GM12878 (cell line): ENCODE measurements around the gene ETS1. TPM values are rescaled to one million over a fixed set of nuclear protein-coding genes. Genes with fewer than 3 reads are reported as not detected.
A peak's percentile ranks its signal among the peaks of the same experiment; 100 is the strongest.

Experiments
- ATAC-seq: fragments of 200-7000 bp; cut with Tn5 transposase; 3 replicates; pipeline ENCODE4 v1.9.1; 2020; ENCODE audit warnings: mild to moderate bottlenecking, moderate library complexity
- BruUV-seq: library from RNA; stranded (reverse); fragments of 400-500 nt; replicated peaks from 2 replicates; lab custom pipeline; 2021; lab: Mats Ljungman, UMichigan
- CTCF ChIA-PET: fragments of 300-600 bp; sonication (Branson Sonifier 250); formaldehyde crosslinking; extraction: SDS; loops from one replicate; lab custom pipeline; 2021; ENCODE audit warnings: inconsistent platforms; lab: Yijun Ruan, JAX
- POLR2A ChIA-PET: fragments of 350-600 bp; formaldehyde crosslinking; extraction: SDS; loops from one replicate; lab custom pipeline; 2021; ENCODE audit warnings: inconsistent platforms; lab: Charles Lee
- RAD21 ChIA-PET: fragments of 300-600 bp; sonication (Branson Sonifier 250); formaldehyde crosslinking; loops from one replicate; lab custom pipeline; 2023; ENCODE audit warnings: antibody characterized with exemption; ENCODE audit not compliant: unreplicated experiment; lab: Charles Lee
- SMC1A ChIA-PET: fragments of 300-600 bp; sonication (Branson Sonifier 250); formaldehyde crosslinking; loops from one replicate; lab custom pipeline; 2023; ENCODE audit not compliant: unreplicated experiment, uncharacterized antibody; lab: Charles Lee
- DNase-seq: peaks from one replicate; pipeline ENCODE4 v3.0.0-alpha.2; 2011; ENCODE audit warnings: low read depth, low spot score
- FAIRE-seq: peaks from 3 replicates; lab custom pipeline; 2011; peaks lifted over from hg19 to GRCh38; lab: Jason Lieb, UNC
- H2AFZ ChIP-seq: 2 replicates; pipeline ENCODE4 v1.6.0; 2011; ENCODE audit warnings: low read depth, low read length, control low read depth; ENCODE audit not compliant: control insufficient read depth
- H3K27ac ChIP-seq: 2 replicates; pipeline ENCODE4 v1.5.1; 2011; ENCODE audit warnings: control low read depth; ENCODE audit not compliant: control insufficient read depth, insufficient read depth
- H3K27me3 ChIP-seq, 2 experiments: replicated peaks in 1 of 2; 2 replicates each; pipeline versions ENCODE4 v1.6.0 to v1.6.1; 2011; ENCODE audit warnings: low read length in 1 of 2; ENCODE audit not compliant: control insufficient read depth in 2 of 2, insufficient read depth in 2 of 2
- H3K36me3 ChIP-seq, 2 experiments: 2 replicates each; pipeline ENCODE4 v1.5.1; 2011; ENCODE audit warnings: low read length in 1 of 2; ENCODE audit not compliant: control insufficient read depth in 2 of 2, insufficient read depth in 2 of 2
- H3K4me1 ChIP-seq: 2 replicates; pipeline ENCODE4 v1.6.1; 2011; ENCODE audit warnings: mild to moderate bottlenecking, low read length, moderate library complexity, mixed read lengths; ENCODE audit not compliant: control insufficient read depth, insufficient read depth
- H3K4me2 ChIP-seq: 2 replicates; pipeline ENCODE4 v1.6.0; 2011; ENCODE audit warnings: control low read depth; ENCODE audit not compliant: control insufficient read depth, insufficient read depth
- H3K4me3 ChIP-seq: fragments of 200-600 bp; sonication (generic); 2 replicates; pipeline ENCODE4 v1.5.1; 2016
- H3K79me2 ChIP-seq: 2 replicates; pipeline ENCODE4 v1.6.0; 2011; ENCODE audit warnings: low read length; ENCODE audit not compliant: control insufficient read depth, insufficient read depth
- H3K9ac ChIP-seq: 2 replicates; pipeline ENCODE4 v1.8.0; 2011; ENCODE audit warnings: low read length, control low read depth, mixed read lengths; ENCODE audit not compliant: control insufficient read depth, insufficient read depth
- H3K9me3 ChIP-seq: replicated peaks from 3 replicates; pipeline ENCODE4 v1.5.1; 2011; ENCODE audit warnings: mild to moderate bottlenecking, low read length; ENCODE audit not compliant: control insufficient read depth, insufficient read depth
- H4K20me1 ChIP-seq: 2 replicates; pipeline ENCODE4 v1.6.0; 2011; ENCODE audit not compliant: control insufficient read depth, insufficient read depth
- BACH1 ChIP-seq: fragments of 450-650 bp; IDR thresholded peaks from 2 replicates; pipeline ENCODE4 v1.6.1; 2017; ENCODE audit warnings: mild to moderate bottlenecking, borderline replicate concordance
- CEBPB ChIP-seq, 2 experiments: fragments of 150-350 bp in 1 of 2; IDR thresholded peaks; 2 replicates each; pipeline ENCODE4 v1.6.1; 2012 to 2014; ENCODE audit warnings: low read depth in 2 of 2, low read length in 2 of 2, borderline replicate concordance in 1 of 2, inconsistent platforms in 1 of 2
- E2F8 ChIP-seq: fragments of 450-650 bp; IDR thresholded peaks from 2 replicates; pipeline ENCODE4 v1.6.1; 2018; ENCODE audit warnings: mild to moderate bottlenecking, low read depth, moderate library complexity; ENCODE audit not compliant: partially characterized antibody
- EZH2 ChIP-seq: IDR thresholded peaks from 2 replicates; pipeline ENCODE4 v1.6.1; 2012; ENCODE audit warnings: low read depth, mild to moderate bottlenecking, control low read depth, inconsistent platforms, low read length, borderline replicate concordance; ENCODE audit not compliant: control insufficient read depth
- FOS ChIP-seq: IDR thresholded peaks from 3 replicates; pipeline ENCODE4 v1.6.1; 2011; ENCODE audit warnings: borderline replicate concordance; ENCODE audit not compliant: insufficient read length; ENCODE audit errors: extremely low read depth
- PAX8 ChIP-seq: fragments of 450-650 bp; IDR thresholded peaks from 2 replicates; pipeline ENCODE4 v1.6.1; 2017; ENCODE audit warnings: mild to moderate bottlenecking, moderate library complexity
- PBX3 ChIP-seq: IDR thresholded peaks from 2 replicates; pipeline ENCODE4 v1.6.1; 2011; ENCODE audit warnings: mild to moderate bottlenecking, low read depth, low read length, moderate library complexity; ENCODE audit not compliant: insufficient replicate concordance
- POLR2AphosphoS2 ChIP-seq: IDR thresholded peaks from 2 replicates; pipeline ENCODE4 v1.6.1; 2011; ENCODE audit warnings: low read depth, mild to moderate bottlenecking, low read length, improper control_type of control experiment, moderate library complexity
- RB1 ChIP-seq: fragments of 450-650 bp; formaldehyde crosslinking; IDR thresholded peaks from 2 replicates; pipeline ENCODE4 v1.6.1; 2017; ENCODE audit warnings: mild to moderate bottlenecking, borderline replicate concordance
- RFX5 ChIP-seq: IDR thresholded peaks from 2 replicates; pipeline ENCODE4 v1.6.1; 2011; ENCODE audit warnings: low read depth, low read length, improper control_type of control experiment
- SKIL ChIP-seq: fragments of 450-650 bp; IDR thresholded peaks from 2 replicates; pipeline ENCODE4 v1.6.1; 2017; ENCODE audit warnings: mild to moderate bottlenecking, low read depth, inconsistent platforms; ENCODE audit not compliant: poor library complexity, severe bottlenecking
- SPI1 ChIP-seq: IDR thresholded peaks from 2 replicates; pipeline ENCODE4 v1.6.1; 2011; ENCODE audit warnings: low read depth, mild to moderate bottlenecking, low read length, moderate library complexity, borderline replicate concordance; ENCODE audit not compliant: insufficient read depth
- TARDBP ChIP-seq: IDR thresholded peaks from 2 replicates; pipeline ENCODE4 v1.6.1; 2016; ENCODE audit warnings: borderline replicate concordance
- TBL1XR1 ChIP-seq: IDR thresholded peaks from 2 replicates; pipeline ENCODE4 v1.6.1; 2012; ENCODE audit warnings: low read depth, low read length, improper control_type of control experiment
- WRNIP1 ChIP-seq: IDR thresholded peaks from 2 replicates; pipeline ENCODE4 v1.6.1; 2011; ENCODE audit warnings: low read depth, low read length, improper control_type of control experiment, borderline replicate concordance
- ZSCAN29 ChIP-seq: fragments of 450-650 bp; IDR thresholded peaks from 2 replicates; pipeline ENCODE4 v1.6.1; 2017; ENCODE audit warnings: mild to moderate bottlenecking, moderate library complexity
- WGBS: methylation state at CpG from one replicate; pipeline ENCODE4 v1.1.6; 2016; ENCODE audit warnings: low lambda C conversion rate; ENCODE audit not compliant: insufficient replicate concordance, insufficient coverage; ENCODE audit errors: missing lambda C conversion rate; 5-methylcytosine and 5-hydroxymethylcytosine counted together
- in situ Hi-C: fragments of 300-500 bp; cut with MboI; formaldehyde crosslinking; loops from 9 replicates; pipeline ENCODE4 v1.14.3; 2018; ENCODE audit warnings: mixed read lengths
- intact Hi-C: fragments of 100-400 bp; cut with micrococcal nuclease; formaldehyde crosslinking; loops from one replicate; pipeline ENCODE4 v1.14.2; 2022; ENCODE audit not compliant: unreplicated experiment
- polyA plus RNA-seq, 11 experiments: library from polyadenylated mRNA; depleted of rRNA in 4 of 11; unstranded in 6 of 11; stranded (reverse) in 5 of 11; fragments of >200 nt; fragmentation: Nextera tagmentation in 4 of 11; fragmentation: Illumina TruSeq in 1 of 11; extraction: Ambion mirVana in 4 of 11; extraction: Trizol in 1 of 11; gene quantifications; 1 replicate in 1 of 11; 2 replicates in 10 of 11; pipeline versions ENCODE4 v1.2.1 to v1.2.3, GENCODE V29; 2011 to 2016; ENCODE audit warnings: inconsistent platforms in 2 of 11, missing spikeins in 2 of 11, low read depth in 1 of 11
- total RNA-seq, 4 experiments: library from RNA; depleted of rRNA in 3 of 4; stranded (reverse); fragments of >200 nt in 3 of 4; fragmentation: Illumina TruSeq in 1 of 4; extraction: Trizol in 1 of 4; gene quantifications; 2 replicates each; pipeline versions ENCODE4 v1.2.1 to v1.2.3, GENCODE V29; 2013 to 2021

ETS1 gene
- total and polyA plus RNA-seq, 10 of the 15 experiments (the other 5 are each of a cell fraction or from before 2014, with no cell fraction given): 12.5 to 112 (median 55.5) TPM

GRCh38 chr11:128549256-128549944 is 38.0 kb downstream of the ETS1 start:
- Histone ChIP-seq H3K9me3 (no peaks in the 10 kb centered on the region), H3K9ac (no peak overlapping the region), H3K79me2 (no peaks in the 10 kb centered on the region), H2AFZ (peak overlapping the region; percentile 25; the same call in 1 of the 2 replicates), H3K27ac (no peak overlapping the region; the same call in 1 of the 2 replicates), H3K4me2 (0 out of 2 replicates have a peak overlapping the region, but pooled peaks have one; percentile 21), H3K36me3 (no peaks in the 10 kb centered on the region), H3K4me3 (peak overlapping the region; percentile 60; the same call in 1 of the 2 replicates), H3K27me3 (no peaks in the 10 kb centered on the region), H3K4me1 (peaks cover 49% of the 10 kb centered on the region), H4K20me1 (no peaks in the 10 kb centered on the region)
- CTCF ChIA-PET: interaction anchor here (1.1 to 2.0 kb wide), 3 partner anchors 52 to 259 kb away, joined by 4 to 5 read pairs (median 4); no protein-coding TSS in a partner anchor
- no peak for DNase-seq
- BruUV-seq: no TSS peak
- SMC1A ChIA-PET: interaction anchor here (0.6 to 2.5 kb wide), 15 partner anchors 21 to 281 kb away, joined by 3 to 14 read pairs (median 5); no protein-coding TSS in a partner anchor
- in situ Hi-C loops: no loop called here
- intact Hi-C loops: no loop called here
- WGBS: 59% methylated on average over 28 of the region's 37 CpGs
- POLR2A ChIA-PET: interaction anchor here (0.5 to 1.6 kb wide), 3 partner anchors 24 to 260 kb away, joined by 3 to 8 read pairs (median 5); no protein-coding TSS in a partner anchor
- FAIRE-seq: no peak
- ATAC-seq: no peak
- RAD21 ChIA-PET: interaction anchor here (1.1 to 1.7 kb wide), 8 partner anchors 26 to 251 kb away, joined by 3 to 6 read pairs (median 4); no protein-coding TSS in a partner anchor
- TF ChIP-seq POLR2AphosphoS2 (no peak), PBX3 (no peak), TARDBP (no peak), CEBPB (IDR thresholded peaks at IDR 0.05; ENCODE audit: borderline replicate concordance in 1 of 2, low read depth in 2 of 2, low read length in 2 of 2) (no peak), BACH1 (no peak), RFX5 (no peak), FOS (no peak), E2F8 (no peak), SPI1 (no peak), PAX8 (no peak), ZSCAN29 (no peak), SKIL (no peak), TBL1XR1 (no peak), WRNIP1 (no peak), EZH2 (no peak), RB1 (no peak)
